GM13976 (cell line): ENCODE results near the gene CLMN.

Source experiments
- DNase-seq: peaks from one replicate; pipeline ENCODE4 v3.0.0; 2012; ENCODE audit warnings: low spot score
- CTCF ChIP-seq: IDR thresholded peaks from 2 replicates; pipeline ENCODE4 v1.5.1; 2012; ENCODE audit warnings: borderline replicate concordance, mild to moderate bottlenecking; ENCODE audit not compliant: insufficient read depth; ENCODE audit errors: extremely low read depth, missing control alignments, control extremely low read depth
- in situ Hi-C: fragments of 300-500 bp; cut with MboI; formaldehyde crosslinking; loops from one replicate; pipeline ENCODE4 v1.12.0; 2022; ENCODE audit warnings: low sequenced_read_pairs, mixed read lengths, inconsistent platforms; ENCODE audit not compliant: unreplicated experiment

CLMN gene

GRCh38 chr14:95190346-95190840 is 129.3 kb downstream of the CLMN start:
- no peak for DNase-seq
- in situ Hi-C loops, result loop anchor here (25.0 kb wide), 1 partner anchor 503 kb away; no protein-coding TSS in a partner anchor
- no peak for TF ChIP-seq CTCF

- in situ Hi-C loops, result loop anchor here (25.0 kb wide), 1 partner anchor 502 kb away; no protein-coding TSS in a partner anchor
- no peak for TF ChIP-seq CTCF
- DNase-seq, result no peak
Measured at GRCh38 chr14:95189367-95190132, 130.2 kb downstream of the CLMN start.

GRCh38 chr14:95188380-95188779 is 131.3 kb downstream of the CLMN start:
- in situ Hi-C loops, result loop anchor here (25.0 kb wide), 1 partner anchor 501 kb away; no protein-coding TSS in a partner anchor
- TF ChIP-seq CTCF, result no peak
- no peak for DNase-seq

- no peak for DNase-seq
- in situ Hi-C loops, result loop anchor here (25.0 kb wide), 1 partner anchor 499 kb away; no protein-coding TSS in a partner anchor
- no peak for TF ChIP-seq CTCF
Measured at GRCh38 chr14:95185767-95186392, 133.8 kb downstream of the CLMN start.

- in situ Hi-C loops, result loop anchor here (25.0 kb wide), 1 partner anchor 498 kb away; no protein-coding TSS in a partner anchor
- no peak for DNase-seq
- no peak for TF ChIP-seq CTCF
Measured at GRCh38 chr14:95185033-95185766, 134.5 kb downstream of the CLMN start.

- no peak for TF ChIP-seq CTCF
- in situ Hi-C loops, result loop anchor here (25.0 kb wide), 1 partner anchor 497 kb away; no protein-coding TSS in a partner anchor
- no peak for DNase-seq
Measured at GRCh38 chr14:95184413-95184790, 135.3 kb downstream of the CLMN start.
